ENCODE data around the gene JCAD. TPM values are rescaled to one million over a fixed set of nuclear protein-coding genes. Genes with fewer than 3 reads are reported as not detected.

The JCAD gene
- total RNA-seq, 1 experiment from 2014 or later: 0.77 TPM

GRCh38 chr10:29969255-29970011, 90.0 kb downstream of the JCAD start:
- Histone ChIP-seq H3K56ac (ENCODE audit: insufficient read length, low read depth, low read length) (no peak overlapping the region), H3K27me3 (ENCODE audit: insufficient read depth, low read length) (no peaks in the 10 kb centered on the region), H3K79me1 (ENCODE audit: insufficient read depth, low read depth, low read length, poor library complexity, severe bottlenecking) (no peaks in the 10 kb centered on the region), H3K4ac (ENCODE audit: low read depth, low read length) (no peak overlapping the region), H2AFZ (ENCODE audit: low read length) (no peak overlapping the region), H3K9ac (ENCODE audit: extremely low read depth, insufficient read length, low read length) (no peak overlapping the region), H3K79me2 (ENCODE audit: insufficient read depth, low read length) (no peaks in the 10 kb centered on the region), H3T11ph (ENCODE audit: low read length) (no peak overlapping the region), H4K8ac (replicated peaks; ENCODE audit: insufficient read length, low read depth, low read length) (no peak overlapping the region), H2AK5ac (ENCODE audit: insufficient read length, low read length) (no peak overlapping the region), H3K18ac (ENCODE audit: insufficient read length, low read depth, low read length) (no peak overlapping the region), H3K14ac (ENCODE audit: insufficient read depth, low read length) (no peak overlapping the region), H4K91ac (ENCODE audit: insufficient read length, low read depth, low read length) (no peak overlapping the region), H3K23me2 (ENCODE audit: insufficient read length, low read depth, low read length, poor library complexity, severe bottlenecking) (no peaks in the 10 kb centered on the region), H3K9me3 (ENCODE audit: control insufficient read depth, low read depth, low read length) (no peaks in the 10 kb centered on the region), H2BK20ac (ENCODE audit: low read depth, low read length, poor library complexity, severe bottlenecking) (no peak overlapping the region), H2BK120ac (ENCODE audit: low read depth, low read length, poor library complexity, severe bottlenecking) (no peak overlapping the region), H4K20me1 (ENCODE audit: control insufficient read depth, insufficient read depth, insufficient read length) (no peaks in the 10 kb centered on the region), H3K23ac (ENCODE audit: insufficient read length, low read depth, low read length) (no peak overlapping the region), H2BK12ac (ENCODE audit: insufficient read length, low read depth, low read length) (no peak overlapping the region), H3K4me1 (ENCODE audit: insufficient read depth, low read length) (no peaks in the 10 kb centered on the region), H3K4me2 (ENCODE audit: insufficient read depth, insufficient read length, low read length) (no peak overlapping the region), H2BK5ac (ENCODE audit: insufficient read length, low read length) (no peak overlapping the region), H3K27ac (ENCODE audit: insufficient read length, low read depth, low read length) (no peak overlapping the region), H2BK15ac (ENCODE audit: low read depth, low read length) (no peak overlapping the region), H4K5ac (ENCODE audit: insufficient read length, low read depth, low read length) (no peak overlapping the region)
- Mint-ChIP-seq H3K4me3 (no peak overlapping the region), H3K27me3 (ENCODE audit: low read depth) (no peaks in the 10 kb centered on the region; the same call in 1 of the 2 replicates), H3K36me3 (ENCODE audit: insufficient read depth in 1 of 3, low read depth in 3 of 3) (no peaks in the 10 kb centered on the region; a peak in 1 of 7 replicates), H3K4me1 (0 out of 4 replicates have a peak, but pooled peaks cover 0 to 3% of the 10 kb centered on the region in 2 experiments), H3K27ac (no peak overlapping the region), H3K9me3 (peaks cover 0 to 6% of the 10 kb centered on the region in 2 experiments; a peak in 2 of 5 replicates)
- DNase-seq: no peak
- WGBS (ENCODE audit: extremely low coverage, insufficient read length, low lambda C conversion rate): no CpG with 5 or more reads among the region's 12 CpGs
- TF ChIP-seq CTCF (conservative IDR thresholded peaks at IDR 0.05): no peak
